Caco-2 (cell line): ENCODE measurements around the gene MED12L. TPM values are rescaled to one million over a fixed set of nuclear protein-coding genes. Genes with fewer than 3 reads are reported as not detected.

Experiments
- BruUV-seq: library from RNA; stranded (reverse); fragments of 400-500 nt; replicated peaks from 2 replicates; lab custom pipeline; 2021; lab: Mats Ljungman, UMichigan
- CTCF ChIA-PET: fragments of 300-600 bp; sonication (Branson Sonifier 250); formaldehyde crosslinking; loops from one replicate; lab custom pipeline; 2022; ENCODE audit warnings: antibody characterized with exemption; lab: Charles Lee
- POLR2A ChIA-PET: fragments of 300-600 bp; sonication (Branson Sonifier 250); formaldehyde crosslinking; loops from one replicate; lab custom pipeline; 2022; ENCODE audit warnings: antibody characterized with exemption; lab: Charles Lee
- DNase-seq, 2 experiments: peaks; one replicate each; pipeline versions ENCODE4 v3.0.0 to v3.0.0-alpha.2; 2020 to 2022
- H3K27me3 ChIP-seq: replicated peaks from 2 replicates; pipeline ENCODE4 v1.6.0; 2011; ENCODE audit warnings: low read length; ENCODE audit not compliant: control insufficient read depth, insufficient read depth
- H3K36me3 ChIP-seq: 2 replicates; pipeline ENCODE4 v1.5.1; 2011; ENCODE audit warnings: low read length; ENCODE audit not compliant: control insufficient read depth, insufficient read depth
- H3K4me1 ChIP-seq: fragments of 250-450 bp; sonication (Bioruptor Pico); 2 replicates; pipeline ENCODE4 v1.5.1; 2020; ENCODE audit warnings: mild to moderate bottlenecking
- H3K4me3 ChIP-seq: 2 replicates; pipeline ENCODE4 v1.5.1; 2011; ENCODE audit warnings: low read depth, mild to moderate bottlenecking, control low read depth, low read length
- H3K9me3 ChIP-seq: fragments of 250-450 bp; sonication (Bioruptor Pico); 2 replicates; pipeline ENCODE4 v1.5.1; 2020; ENCODE audit warnings: mild to moderate bottlenecking, moderate library complexity
- H3K27ac Mint-ChIP-seq: one replicate; pipeline ENCODE4 v1.8.0; 2022; ENCODE audit warnings: mixed read lengths; ENCODE audit not compliant: unreplicated experiment
- H3K27me3 Mint-ChIP-seq: one replicate; pipeline ENCODE4 v1.8.0; 2022; ENCODE audit warnings: mixed read lengths; ENCODE audit not compliant: insufficient read depth, unreplicated experiment
- H3K36me3 Mint-ChIP-seq: one replicate; pipeline ENCODE4 v1.8.0; 2022; ENCODE audit warnings: mild to moderate bottlenecking, mixed read lengths; ENCODE audit not compliant: insufficient read depth, unreplicated experiment
- H3K4me1 Mint-ChIP-seq: one replicate; pipeline ENCODE4 v1.8.0; 2022; ENCODE audit warnings: low read depth, mixed read lengths; ENCODE audit not compliant: unreplicated experiment
- H3K4me3 Mint-ChIP-seq: one replicate; pipeline ENCODE4 v1.8.0; 2022; ENCODE audit warnings: mild to moderate bottlenecking, moderate library complexity, mixed read lengths; ENCODE audit not compliant: unreplicated experiment
- H3K9me3 Mint-ChIP-seq: one replicate; pipeline ENCODE4 v1.8.0; 2022; ENCODE audit warnings: mixed read lengths; ENCODE audit not compliant: unreplicated experiment
- CTCF ChIP-seq, 2 experiments: fragments of 200-600 bp in 1 of 2; IDR thresholded peaks; 1 replicate in 1 of 2; 2 replicates in 1 of 2; pipeline versions ENCODE4 v1.5.1 to v1.8.0; 2011 to 2022; ENCODE audit warnings: antibody characterized with exemption in 1 of 2, control low read depth in 1 of 2, inconsistent platforms in 1 of 2, low read depth in 1 of 2, low read length in 1 of 2, mild to moderate bottlenecking in 1 of 2, moderate library complexity in 1 of 2; ENCODE audit not compliant: insufficient read depth in 1 of 2, severe bottlenecking in 1 of 2, unreplicated experiment in 1 of 2
- intact Hi-C: fragments of 100-400 bp; cut with micrococcal nuclease; formaldehyde crosslinking; loops from one replicate; pipeline ENCODE4 v1.10.0; 2022; ENCODE audit not compliant: unreplicated experiment
- total RNA-seq: library from RNA; stranded (reverse); gene quantifications from 2 replicates; pipeline ENCODE4 v1.2.3, GENCODE V29; 2022

The MED12L gene
- total RNA-seq, 1 experiment from 2014 or later, result 21.5 TPM

- intact Hi-C loops, result no loop called here
- POLR2A ChIA-PET, result no interaction called here
- no peaks in the 10 kb centered on the region for H3K9me3 ChIP-seq
- no peak for DNase-seq
- Mint-ChIP-seq H3K27me3 (no peaks in the 10 kb centered on the region), H3K9me3 (no peaks in the 10 kb centered on the region), H3K4me3 (no peak overlapping the region), H3K27ac (no peak overlapping the region), H3K4me1 (no peaks in the 10 kb centered on the region), H3K36me3 (peaks cover 7% of the 10 kb centered on the region)
- H3K4me3 ChIP-seq, result no peak overlapping the region
- no peaks in the 10 kb centered on the region for H3K27me3 ChIP-seq
- CTCF ChIA-PET, result no interaction called here
- no peak for TF ChIP-seq CTCF (IDR thresholded peaks at IDR 0.05; ENCODE audit: insufficient read depth in 1 of 2, low read depth in 1 of 2, low read length in 1 of 2, severe bottlenecking in 1 of 2, unreplicated experiment in 1 of 2)
- H3K4me1 ChIP-seq, result no peaks in the 10 kb centered on the region
- no peaks in the 10 kb centered on the region for H3K36me3 ChIP-seq
- no TSS peak for BruUV-seq
These were observed 246.2 kb downstream of the MED12L start for GRCh38 chr3:151331696-151332095.

GRCh38 chr3:151345859-151346258 lies 260.4 kb downstream of the MED12L start:
- DNase-seq, result no peak
- Mint-ChIP-seq H3K4me3 (no peak overlapping the region), H3K27me3 (no peaks in the 10 kb centered on the region), H3K36me3 (peaks cover 7% of the 10 kb centered on the region), H3K27ac (no peak overlapping the region), H3K4me1 (no peaks in the 10 kb centered on the region), H3K9me3 (no peaks in the 10 kb centered on the region)
- Histone ChIP-seq H3K36me3 (no peaks in the 10 kb centered on the region), H3K9me3 (no peaks in the 10 kb centered on the region), H3K4me3 (no peak overlapping the region), H3K27me3 (no peaks in the 10 kb centered on the region), H3K4me1 (no peaks in the 10 kb centered on the region)
- no TSS peak for BruUV-seq
- POLR2A ChIA-PET, result no interaction called here
- CTCF ChIA-PET, result no interaction called here
- no peak for TF ChIP-seq CTCF (IDR thresholded peaks at IDR 0.05; ENCODE audit: insufficient read depth in 1 of 2, low read depth in 1 of 2, low read length in 1 of 2, severe bottlenecking in 1 of 2, unreplicated experiment in 1 of 2)
- intact Hi-C loops, result no loop called here

- no peak overlapping the region for H3K27ac Mint-ChIP-seq
- TF ChIP-seq CTCF (IDR thresholded peaks at IDR 0.05; ENCODE audit: insufficient read depth in 1 of 2, low read depth in 1 of 2, low read length in 1 of 2, severe bottlenecking in 1 of 2, unreplicated experiment in 1 of 2), result no peak
- no peaks in the 10 kb centered on the region for H3K27me3 Mint-ChIP-seq
- peaks cover 7% of the 10 kb centered on the region for H3K36me3 Mint-ChIP-seq
- POLR2A ChIA-PET, result no interaction called here
- CTCF ChIA-PET, result no interaction called here
- Histone ChIP-seq H3K4me1 (no peaks in the 10 kb centered on the region), H3K9me3 (no peaks in the 10 kb centered on the region), H3K36me3 (no peaks in the 10 kb centered on the region), H3K27me3 (no peaks in the 10 kb centered on the region), H3K4me3 (no peak overlapping the region)
- no peaks in the 10 kb centered on the region for H3K9me3 Mint-ChIP-seq
- H3K4me1 Mint-ChIP-seq, result no peaks in the 10 kb centered on the region
- no TSS peak for BruUV-seq
- no peak for DNase-seq
- intact Hi-C loops, result no loop called here
- no peak overlapping the region for H3K4me3 Mint-ChIP-seq
These were observed 260.8 kb downstream of the MED12L start for GRCh38 chr3:151346292-151346691.
